ENCODE results near the gene KLC3.
"Not testable (repeated sequence)": the region's sequence is repeated elsewhere in the genome, so short reads cannot be mapped to it uniquely, and the experiment has no call there.

The KLC3 gene

GRCh38 chr19:45323671-45324081 is 16.9 kb upstream of the KLC3 start:
- in situ Hi-C loops (cut with HindIII; ENCODE audit: low sequenced_read_pairs): no loop called here
- peak overlapping the region; percentile 20 for H3K4me3 ChIP-seq (ENCODE audit: low read depth, low read length)
- TF ChIP-seq CTCF (IDR thresholded peaks at IDR 0.05; ENCODE audit: low read depth, low read length): no peak
- no peak for DNase-seq (ENCODE audit: low read depth, low spot score)

- in situ Hi-C loops (cut with HindIII; ENCODE audit: low sequenced_read_pairs): no loop called here
- no peak for DNase-seq (ENCODE audit: low read depth, low spot score)
- TF ChIP-seq CTCF (IDR thresholded peaks at IDR 0.05; ENCODE audit: low read depth, low read length): no peak
- H3K4me3 ChIP-seq (ENCODE audit: low read depth, low read length): no peak overlapping the region
Measured at GRCh38 chr19:45324349-45324907, 16.1 kb upstream of the KLC3 start.

- DNase-seq (ENCODE audit: low read depth, low spot score): no peak
- no peak for TF ChIP-seq CTCF (IDR thresholded peaks at IDR 0.05; ENCODE audit: low read depth, low read length)
- in situ Hi-C loops (cut with HindIII; ENCODE audit: low sequenced_read_pairs): no loop called here
- no peak overlapping the region for H3K4me3 ChIP-seq (ENCODE audit: low read depth, low read length)
Measured at GRCh38 chr19:45327404-45328143, 13.0 kb upstream of the KLC3 start.

DNA sequence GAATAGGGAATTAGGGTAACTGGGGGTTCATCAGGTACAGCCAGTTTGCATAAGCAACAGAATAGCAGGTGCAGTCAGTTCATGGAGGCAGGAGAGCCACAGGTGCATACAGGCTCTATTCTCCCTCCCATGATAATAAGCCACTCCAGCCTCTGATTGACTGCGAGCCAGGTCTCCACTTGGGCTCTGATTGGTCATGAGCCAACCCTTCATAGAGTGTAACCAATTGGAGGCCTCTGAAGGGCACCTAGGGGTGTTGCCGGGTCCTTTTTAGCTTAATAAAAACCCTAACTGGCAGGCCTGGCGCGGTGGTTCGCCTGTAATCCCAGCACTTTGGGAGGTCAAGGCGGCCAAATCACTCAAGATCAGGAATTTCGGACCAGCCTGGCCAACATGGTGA is 9.1 kb upstream of the KLC3 start:
- DNase-seq (ENCODE audit: low read depth, low spot score): no peak
- no peak for TF ChIP-seq CTCF (IDR thresholded peaks at IDR 0.05; ENCODE audit: low read depth, low read length)
- H3K4me3 ChIP-seq (ENCODE audit: low read depth, low read length): no peak overlapping the region
- in situ Hi-C loops (cut with HindIII; ENCODE audit: low sequenced_read_pairs): no loop called here

- no peak for DNase-seq (ENCODE audit: low read depth, low spot score)
- TF ChIP-seq CTCF (IDR thresholded peaks at IDR 0.05; ENCODE audit: low read depth, low read length): no peak
- in situ Hi-C loops (cut with HindIII; ENCODE audit: low sequenced_read_pairs): no loop called here
- no peak overlapping the region for H3K4me3 ChIP-seq (ENCODE audit: low read depth, low read length)
Measured at GRCh38 chr19:45333609-45334303, 6.8 kb upstream of the KLC3 start.

DNA sequence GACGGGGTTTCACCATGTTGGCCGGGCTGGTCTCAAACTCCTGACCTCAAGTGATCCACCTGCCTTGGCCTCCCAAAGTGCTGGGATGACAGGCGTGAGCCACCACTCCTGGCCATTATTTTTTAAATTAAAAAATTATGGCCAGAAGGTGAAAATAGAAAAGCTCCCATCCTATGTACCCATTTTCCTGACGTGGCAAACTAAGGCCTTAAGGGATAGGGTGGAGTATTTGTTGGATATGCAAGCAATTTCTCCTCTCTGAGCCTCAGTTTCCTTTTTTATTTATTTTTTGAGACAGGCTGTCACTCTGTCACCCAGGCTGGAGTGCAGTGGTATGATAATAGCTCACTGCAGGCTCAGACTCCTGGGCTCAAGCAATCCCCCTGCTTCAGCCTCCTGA is 5.7 kb upstream of the KLC3 start:
- DNase-seq (ENCODE audit: low read depth, low spot score); H3K4me3 ChIP-seq (ENCODE audit: low read depth, low read length); in situ Hi-C loops (cut with HindIII; ENCODE audit: low sequenced_read_pairs): not testable (repeated sequence)

DNA sequence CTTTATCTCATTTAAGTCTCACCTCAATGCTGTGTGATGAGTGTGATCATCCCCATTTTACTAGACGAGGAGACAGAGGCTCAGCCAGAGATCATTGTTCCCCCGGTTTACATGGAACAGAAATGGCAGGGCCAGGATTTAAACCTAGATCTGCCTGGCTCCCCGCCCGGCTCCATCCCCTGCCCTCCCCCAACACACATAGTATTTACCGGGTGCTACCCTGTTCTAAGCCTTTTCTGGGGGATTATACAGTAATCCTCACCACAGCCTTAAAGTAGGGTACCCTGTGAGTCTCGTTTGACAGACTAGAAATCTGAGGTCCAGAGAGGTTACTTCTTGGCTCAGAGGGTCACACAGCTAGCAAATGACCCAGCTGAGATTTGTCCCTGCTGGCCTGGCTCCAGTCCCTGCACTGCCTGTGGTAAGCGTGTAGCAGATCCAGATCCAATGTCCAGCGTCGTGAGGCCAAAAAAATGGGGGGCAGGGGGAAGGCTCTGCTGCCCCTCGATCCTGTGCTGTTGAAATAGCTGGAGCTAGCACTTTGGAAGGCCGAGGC is 3.8 kb upstream of the KLC3 start:
- no peak overlapping the region for H3K4me3 ChIP-seq (ENCODE audit: low read depth, low read length)
- in situ Hi-C loops (cut with HindIII; ENCODE audit: low sequenced_read_pairs): no loop called here
- TF ChIP-seq CTCF (IDR thresholded peaks at IDR 0.05; ENCODE audit: low read depth, low read length): no peak
- no peak for DNase-seq (ENCODE audit: low read depth, low spot score)
